ENCODE results near the gene DOK3. TPM values are rescaled to one million over a fixed set of nuclear protein-coding genes. Genes with fewer than 3 reads are reported as not detected.

DOK3 gene
- total and polyA plus RNA-seq, 2 of the 13 experiments (the other 11 are each of a cell fraction or from before 2014, with no cell fraction given), result 1.4 to 1.5 TPM

GRCh38 chr5:177546258-177546741 is 36.7 kb upstream of the DOK3 start (continued):
- TF ChIP-seq RERE (CRISPR knock-in tag; IDR thresholded peaks at IDR 0.05; ENCODE audit: low read depth), result no peak
- TF ChIP-seq CTCF (CRISPR knock-in tag; IDR thresholded peaks at IDR 0.05), result peak; percentile 36
- no peak for TF ChIP-seq NPAS2 (CRISPR knock-in tag; IDR thresholded peaks at IDR 0.05; ENCODE audit: borderline replicate concordance)
- no peak for TF ChIP-seq IRX3 (CRISPR knock-in tag; IDR thresholded peaks at IDR 0.05; ENCODE audit: borderline replicate concordance, low read depth)
- peak; percentile 98 for TF ChIP-seq FOSL2 (CRISPR knock-in tag; IDR thresholded peaks at IDR 0.05)
- 0 out of 2 replicates have a peak, but pooled peaks have one; percentile 33 for TF ChIP-seq RCOR2 (CRISPR knock-in tag; IDR thresholded peaks at IDR 0.05)
- TF ChIP-seq TOE1 (CRISPR knock-in tag; IDR thresholded peaks at IDR 0.05), result no peak
- TF ChIP-seq ZNF703 (CRISPR knock-in tag; IDR thresholded peaks at IDR 0.05; ENCODE audit: borderline replicate concordance), result no peak
- TF ChIP-seq ZNF746 (CRISPR knock-in tag; IDR thresholded peaks at IDR 0.05), result no peak
- peak; percentile 74; the same call in 1 of the 2 replicates for TF ChIP-seq SOX5 (CRISPR knock-in tag; IDR thresholded peaks at IDR 0.05; ENCODE audit: borderline replicate concordance)
- TF ChIP-seq ZNF510 (CRISPR knock-in tag; IDR thresholded peaks at IDR 0.05; ENCODE audit: low read depth), result no peak
- TF ChIP-seq LCORL (IDR thresholded peaks at IDR 0.05), result peak; percentile 71
- peak; percentile 83 for TF ChIP-seq LCORL (CRISPR knock-in tag; IDR thresholded peaks at IDR 0.05)
- no peak for TF ChIP-seq RNF219 (CRISPR knock-in tag; IDR thresholded peaks at IDR 0.05)
- no peak for TF ChIP-seq ZNF317 (CRISPR knock-in tag; IDR thresholded peaks at IDR 0.05)
- peak; percentile 65 for TF ChIP-seq ZNF12 (CRISPR knock-in tag; IDR thresholded peaks at IDR 0.05)
- TF ChIP-seq PATZ1 (CRISPR knock-in tag; IDR thresholded peaks at IDR 0.05), result 0 out of 2 replicates have a peak, but pooled peaks have one; percentile 20
- no peak for TF ChIP-seq ZNF17 (CRISPR knock-in tag; IDR thresholded peaks at IDR 0.05)
- TF ChIP-seq THAP7 (CRISPR knock-in tag; IDR thresholded peaks at IDR 0.05), result no peak
